Measurements from ENCODE around the gene CAMTA1.

DNA sequence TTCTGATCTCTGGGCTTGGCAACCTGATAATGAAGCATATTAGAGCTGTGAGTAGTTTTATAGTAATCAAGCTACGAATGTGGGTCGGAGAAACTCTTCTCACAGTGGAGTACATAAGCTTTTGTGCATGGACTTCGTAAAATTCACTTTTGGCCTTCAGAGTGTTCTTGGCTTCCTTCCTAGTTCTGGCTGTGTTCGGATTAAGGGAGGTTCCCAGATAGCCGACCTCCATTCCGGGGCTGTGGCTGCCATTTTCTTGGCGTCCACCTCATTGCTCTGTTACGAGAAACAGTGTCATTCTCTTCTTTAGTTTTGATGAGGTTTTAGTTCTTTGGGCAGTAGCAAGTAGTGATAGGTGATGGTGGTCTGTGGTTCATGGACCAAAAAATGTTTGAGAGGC is 26.3 kb downstream of the CAMTA1 start:
- TF ChIP-seq EZH2 (IDR thresholded peaks at IDR 0.05; ENCODE audit: borderline replicate concordance, low read depth, low read length, severe bottlenecking), result no peak
- TF ChIP-seq, protein P1, sequence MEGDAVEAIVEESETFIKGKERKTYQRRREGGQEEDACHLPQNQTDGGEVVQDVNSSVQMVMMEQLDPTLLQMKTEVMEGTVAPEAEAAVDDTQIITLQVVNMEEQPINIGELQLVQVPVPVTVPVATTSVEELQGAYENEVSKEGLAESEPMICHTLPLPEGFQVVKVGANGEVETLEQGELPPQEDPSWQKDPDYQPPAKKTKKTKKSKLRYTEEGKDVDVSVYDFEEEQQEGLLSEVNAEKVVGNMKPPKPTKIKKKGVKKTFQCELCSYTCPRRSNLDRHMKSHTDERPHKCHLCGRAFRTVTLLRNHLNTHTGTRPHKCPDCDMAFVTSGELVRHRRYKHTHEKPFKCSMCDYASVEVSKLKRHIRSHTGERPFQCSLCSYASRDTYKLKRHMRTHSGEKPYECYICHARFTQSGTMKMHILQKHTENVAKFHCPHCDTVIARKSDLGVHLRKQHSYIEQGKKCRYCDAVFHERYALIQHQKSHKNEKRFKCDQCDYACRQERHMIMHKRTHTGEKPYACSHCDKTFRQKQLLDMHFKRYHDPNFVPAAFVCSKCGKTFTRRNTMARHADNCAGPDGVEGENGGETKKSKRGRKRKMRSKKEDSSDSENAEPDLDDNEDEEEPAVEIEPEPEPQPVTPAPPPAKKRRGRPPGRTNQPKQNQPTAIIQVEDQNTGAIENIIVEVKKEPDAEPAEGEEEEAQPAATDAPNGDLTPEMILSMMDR (IDR thresholded peaks at IDR 0.05; ENCODE audit: borderline replicate concordance, extremely low read depth, low read length, poor library complexity, severe bottlenecking), result no peak

Data from DND-41 (cell line).